SIG-M5 (cell line): Measurements from ENCODE around the gene C5orf34.
A peak's percentile ranks its signal among the peaks of the same experiment; 100 is the strongest.
"Not testable (repeated sequence)": the region's sequence is repeated elsewhere in the genome, so short reads cannot be mapped to it uniquely, and the experiment has no call there.

Source experiments
- DNase-seq: peaks from one replicate; lab custom pipeline; 2025; lab: John Stamatoyannopoulos, UW

Gene C5orf34

GRCh38 chr5:43515678-43516048, 715 bp upstream of the C5orf34 start:
- DNase-seq = no peak

GRCh38 chr5:43514471-43514815, 505 bp downstream of the C5orf34 start:
- DNase-seq = no peak

GRCh38 chr5:43514025-43514424, 923 bp downstream of the C5orf34 start:
- DNase-seq = no peak

GRCh38 chr5:43511062-43511461, 3.9 kb downstream of the C5orf34 start:
- DNase-seq = not testable (repeated sequence)

- no peak for DNase-seq
Measured at GRCh38 chr5:43498581-43498980, 16.4 kb downstream of the C5orf34 start.

GRCh38 chr5:43497311-43498104, 17.4 kb downstream of the C5orf34 start:
- DNase-seq = no peak

- DNase-seq = no peak
Measured at GRCh38 chr5:43491326-43491725, 23.6 kb downstream of the C5orf34 start.

- no peak for DNase-seq
Measured at GRCh38 chr5:43486353-43486752, 28.6 kb downstream of the C5orf34 start.

GRCh38 chr5:43485406-43485805, 29.5 kb downstream of the C5orf34 start:
- peak; percentile 77 for DNase-seq

GRCh38 chr5:43484106-43484849, 30.7 kb downstream of the C5orf34 start:
- peak; percentile 56 for DNase-seq

GRCh38 chr5:43483298-43484105, 31.4 kb downstream of the C5orf34 start, which contains the start of gene TMEM267:
Gene TMEM267, minus strand, starts transcription at chr5:43483865. Its CDS starts 29,896 bp downstream, at chr5:43453969.
- peak; percentile 37 for DNase-seq

- no peak for DNase-seq
Measured at GRCh38 chr5:43482490-43483297, 32.3 kb downstream of the C5orf34 start.

GRCh38 chr5:43469671-43470391, 45.1 kb downstream of the C5orf34 start:
- DNase-seq = no peak

GRCh38 chr5:43467100-43467499, 47.8 kb downstream of the C5orf34 start:
- DNase-seq = no peak

GRCh38 chr5:43465455-43465854, 49.5 kb downstream of the C5orf34 start:
- not testable (repeated sequence) for DNase-seq

- no peak for DNase-seq
Measured at GRCh38 chr5:43461066-43461465, 53.9 kb downstream of the C5orf34 start.

GRCh38 chr5:43456556-43456955, 58.4 kb downstream of the C5orf34 start:
- no peak for DNase-seq

- not testable (repeated sequence) for DNase-seq
Measured at GRCh38 chr5:43441575-43441974, 73.4 kb downstream of the C5orf34 start.

- no peak for DNase-seq
Measured at GRCh38 chr5:43437062-43437660, 77.8 kb downstream of the C5orf34 start.
